Stomach (tissue), 4 donors: ENCODE data around the gene EAF1.

Experiments used
- EP300 ChIP-seq: sonication (generic); formaldehyde crosslinking; IDR thresholded peaks from one replicate; pipeline ENCODE4 v1.6.1; 2017; ENCODE audit warnings: antibody characterized with exemption
- POLR2A ChIP-seq, 4 donors: fragments of 450-650 bp; IDR thresholded peaks; one replicate each; pipeline ENCODE4 v1.6.1; 2016; ENCODE audit warnings: antibody characterized with exemption in 4 of 4, control low read depth in 2 of 4, mild to moderate bottlenecking in 1 of 4, moderate library complexity in 1 of 4

GRCh38 chr3:15430624-15431023 is 3.2 kb downstream of the EAF1 start:
- no peak for TF ChIP-seq POLR2A (IDR thresholded peaks at IDR 0.05)
- no peak for TF ChIP-seq EP300
